ENCODE data around the gene GRID2. TPM values are rescaled to one million over a fixed set of nuclear protein-coding genes. Genes with fewer than 3 reads are reported as not detected.

Gene GRID2
- total RNA-seq, 2 donors from 2014 or later = 0.16 TPM; not detected in 1

- Histone ChIP-seq H3K9me3 (no peaks in the 10 kb centered on the region), H3K27ac (no peak overlapping the region), H3K4me3 (no peak overlapping the region), H3K27me3 (no peaks in the 10 kb centered on the region), H3K36me3 (no peaks in the 10 kb centered on the region), H3K4me1 (no peaks in the 10 kb centered on the region)
- no peak for DNase-seq (ENCODE audit: low spot score)
- TF ChIP-seq CTCF (IDR thresholded peaks at IDR 0.05) = no peak
Observed at GRCh38 chr4:92651536-92651935, 347.8 kb downstream of the GRID2 start.

- Histone ChIP-seq H3K4me3 (no peak overlapping the region), H3K27ac (no peak overlapping the region), H3K36me3 (no peaks in the 10 kb centered on the region), H3K4me1 (no peaks in the 10 kb centered on the region), H3K27me3 (no peaks in the 10 kb centered on the region), H3K9me3 (no peaks in the 10 kb centered on the region)
- no peak for TF ChIP-seq CTCF (IDR thresholded peaks at IDR 0.05)
- no peak for DNase-seq (ENCODE audit: low spot score)
Observed at GRCh38 chr4:92654084-92654483, 350.3 kb downstream of the GRID2 start.

- Histone ChIP-seq H3K27ac (no peak overlapping the region), H3K36me3 (no peaks in the 10 kb centered on the region), H3K9me3 (no peaks in the 10 kb centered on the region)
Observed at GRCh38 chr4:92657695-92658094, 353.9 kb downstream of the GRID2 start.

GRCh38 chr4:92658318-92658717, 354.6 kb downstream of the GRID2 start:
- Histone ChIP-seq H3K27me3 (no peaks in the 10 kb centered on the region), H3K9me3 (no peaks in the 10 kb centered on the region), H3K4me1 (no peaks in the 10 kb centered on the region), H3K4me3 (no peak overlapping the region), H3K27ac (no peak overlapping the region), H3K36me3 (no peaks in the 10 kb centered on the region)
- DNase-seq (ENCODE audit: low spot score) = no peak
- no peak for TF ChIP-seq CTCF (IDR thresholded peaks at IDR 0.05)

More at GRCh38 chr4:92657695-92658094, 353.9 kb downstream of the GRID2 start:
- H3K27me3 ChIP-seq = no peaks in the 10 kb centered on the region
- H3K4me3 ChIP-seq = no peak overlapping the region
- DNase-seq (ENCODE audit: low spot score) = no peak
- H3K4me1 ChIP-seq = no peaks in the 10 kb centered on the region
- no peak for TF ChIP-seq CTCF (IDR thresholded peaks at IDR 0.05)

- H3K4me1 ChIP-seq = no peaks in the 10 kb centered on the region
Observed at GRCh38 chr4:92677805-92678204, 374.0 kb downstream of the GRID2 start.

More at GRCh38 chr4:92677805-92678204, 374.0 kb downstream of the GRID2 start:
- H3K9me3 ChIP-seq = no peaks in the 10 kb centered on the region
- H3K36me3 ChIP-seq = no peaks in the 10 kb centered on the region
- H3K27ac ChIP-seq = no peak overlapping the region
- TF ChIP-seq CTCF (IDR thresholded peaks at IDR 0.05) = no peak
- no peak overlapping the region for H3K4me3 ChIP-seq
- no peaks in the 10 kb centered on the region for H3K27me3 ChIP-seq
- DNase-seq (ENCODE audit: low spot score) = no peak
